DND-41 (cell line): ENCODE results near the gene LETM1.

Experiments
- EZH2 ChIP-seq: IDR thresholded peaks from 3 replicates; pipeline ENCODE4 v1.6.1; 2012; ENCODE audit warnings: borderline replicate concordance, low read depth, mild to moderate bottlenecking, moderate library complexity, low read length, inconsistent platforms; ENCODE audit not compliant: severe bottlenecking
- TF ChIP-seq, protein P1 (sequence below): IDR thresholded peaks from 2 replicates; pipeline ENCODE4 v1.5.1; 2012; ENCODE audit warnings: borderline replicate concordance, low read length, moderate library complexity, mild to moderate bottlenecking; ENCODE audit not compliant: poor library complexity, severe bottlenecking; ENCODE audit errors: extremely low read depth

- TF ChIP-seq, protein P1, sequence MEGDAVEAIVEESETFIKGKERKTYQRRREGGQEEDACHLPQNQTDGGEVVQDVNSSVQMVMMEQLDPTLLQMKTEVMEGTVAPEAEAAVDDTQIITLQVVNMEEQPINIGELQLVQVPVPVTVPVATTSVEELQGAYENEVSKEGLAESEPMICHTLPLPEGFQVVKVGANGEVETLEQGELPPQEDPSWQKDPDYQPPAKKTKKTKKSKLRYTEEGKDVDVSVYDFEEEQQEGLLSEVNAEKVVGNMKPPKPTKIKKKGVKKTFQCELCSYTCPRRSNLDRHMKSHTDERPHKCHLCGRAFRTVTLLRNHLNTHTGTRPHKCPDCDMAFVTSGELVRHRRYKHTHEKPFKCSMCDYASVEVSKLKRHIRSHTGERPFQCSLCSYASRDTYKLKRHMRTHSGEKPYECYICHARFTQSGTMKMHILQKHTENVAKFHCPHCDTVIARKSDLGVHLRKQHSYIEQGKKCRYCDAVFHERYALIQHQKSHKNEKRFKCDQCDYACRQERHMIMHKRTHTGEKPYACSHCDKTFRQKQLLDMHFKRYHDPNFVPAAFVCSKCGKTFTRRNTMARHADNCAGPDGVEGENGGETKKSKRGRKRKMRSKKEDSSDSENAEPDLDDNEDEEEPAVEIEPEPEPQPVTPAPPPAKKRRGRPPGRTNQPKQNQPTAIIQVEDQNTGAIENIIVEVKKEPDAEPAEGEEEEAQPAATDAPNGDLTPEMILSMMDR: no peak
- no peak for TF ChIP-seq EZH2
Observed at GRCh38 chr4:1807332-1807777, 48.6 kb downstream of the LETM1 start.
